HEK293T (cell line): ENCODE measurements around the gene WNK1.

Experiments
- BHLHE40 ChIP-seq: fragments of 450-650 bp; IDR thresholded peaks from 2 replicates; pipeline ENCODE4 v1.6.1; 2016; ENCODE audit warnings: mild to moderate bottlenecking, moderate library complexity, borderline replicate concordance
- FOXM1 ChIP-seq: fragments of 450-650 bp; IDR thresholded peaks from 2 replicates; pipeline ENCODE4 v1.6.1; 2017; ENCODE audit warnings: mild to moderate bottlenecking, borderline replicate concordance
- SP1 ChIP-seq: fragments of 450-650 bp; IDR thresholded peaks from 2 replicates; pipeline ENCODE4 v1.6.1; 2017
- ZNF384 ChIP-seq: fragments of 450-650 bp; IDR thresholded peaks from 2 replicates; pipeline ENCODE4 v1.6.1; 2016

DNA sequence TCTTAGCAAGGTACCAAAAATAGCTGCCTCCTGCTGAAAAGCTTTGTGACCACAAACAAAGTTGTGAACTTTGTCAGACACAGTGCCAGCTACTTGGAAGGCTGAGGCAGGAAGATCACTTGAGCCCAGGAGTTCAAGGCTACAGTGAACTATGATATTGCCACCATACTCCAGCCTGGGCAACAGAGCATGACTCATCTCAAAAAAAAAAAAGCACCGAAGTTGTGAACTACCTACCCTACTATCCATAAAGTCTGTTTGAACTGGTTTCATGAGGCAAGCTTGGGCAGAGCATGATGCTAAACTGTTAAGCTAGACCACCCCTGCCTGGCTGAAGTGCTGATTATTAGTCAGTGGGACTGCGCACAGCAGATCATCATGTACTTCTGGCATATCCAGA, 121.6 kb downstream of the WNK1 start:
- TF ChIP-seq BHLHE40: no peak
- TF ChIP-seq ZNF384: no peak
- no peak for TF ChIP-seq SP1
- TF ChIP-seq FOXM1: no peak
